HG03103 (cell line): ENCODE data around the gene GMPPB.

Experiments used
- ATAC-seq: cut with Tn5 transposase; IDR thresholded peaks from one replicate; pipeline ENCODE4 v1.9.1; 2021; ENCODE audit warnings: low read depth; ENCODE audit not compliant: unreplicated experiment

The GMPPB gene

GRCh38 chr3:49729966-49730609, 6.3 kb upstream of the GMPPB start:
- no peak for ATAC-seq

GRCh38 chr3:49727924-49728361, 4.2 kb upstream of the GMPPB start:
- no peak for ATAC-seq

- ATAC-seq, result no peak
Measured at GRCh38 chr3:49727154-49727923, 3.6 kb upstream of the GMPPB start.

GRCh38 chr3:49725906-49726681, 2.3 kb upstream of the GMPPB start:
- no peak for ATAC-seq

- no peak for ATAC-seq
Measured at GRCh38 chr3:49724586-49724985, 835 bp upstream of the GMPPB start.

GRCh38 chr3:49723296-49723627, 489 bp downstream of the GMPPB start:
- ATAC-seq, result no peak

GRCh38 chr3:49722896-49723295, 855 bp downstream of the GMPPB start:
- ATAC-seq, result no peak

GRCh38 chr3:49721896-49722781, 1.6 kb downstream of the GMPPB start:
- no peak for ATAC-seq

GRCh38 chr3:49721596-49721895, 2.2 kb downstream of the GMPPB start:
- no peak for ATAC-seq

- no peak for ATAC-seq
Measured at GRCh38 chr3:49720855-49721595, 2.7 kb downstream of the GMPPB start.

GRCh38 chr3:49719214-49719884, 4.4 kb downstream of the GMPPB start, which contains the start of gene AMIGO3:
Gene AMIGO3 (minus strand): TSS chr3:49719684. CDS start chr3:49719465, 219 bp downstream.
- peak; percentile 39 for ATAC-seq

GRCh38 chr3:49718858-49719213, 4.9 kb downstream of the GMPPB start:
- no peak for ATAC-seq

GRCh38 chr3:49717959-49718857, 5.5 kb downstream of the GMPPB start:
- no peak for ATAC-seq

GRCh38 chr3:49717211-49717958, 6.4 kb downstream of the GMPPB start:
- ATAC-seq, result no peak

GRCh38 chr3:49716691-49717210, 7.0 kb downstream of the GMPPB start:
- no peak for ATAC-seq

- ATAC-seq, result no peak
Measured at GRCh38 chr3:49716169-49716568, 7.6 kb downstream of the GMPPB start.

- no peak for ATAC-seq
Measured at GRCh38 chr3:49715611-49716121, 8.1 kb downstream of the GMPPB start.
